HEK293 (cell line): ENCODE results near the gene MX1.

ENCODE experiments used
- CTCF ChIA-PET: fragments of 350-600 bp; formaldehyde crosslinking; extraction: SDS; loops from one replicate; lab custom pipeline; 2021; ENCODE audit warnings: antibody characterized with exemption; lab: Yijun Ruan, JAX
- POLR2A ChIA-PET: fragments of 300-600 bp; formaldehyde crosslinking; extraction: SDS; loops from one replicate; lab custom pipeline; 2020; ENCODE audit warnings: antibody characterized with exemption, inconsistent platforms; lab: Yijun Ruan, JAX
- H3K27ac ChIP-seq: fragments of 200-500 bp; sonication (Bioruptor generic); 2 replicates; pipeline ENCODE4 v1.5.1; 2014; ENCODE audit warnings: low read depth, low read length, control low read depth, inconsistent platforms; ENCODE audit errors: extremely low read depth
- H3K36me3 ChIP-seq, 2 experiments: fragments of 200-500 bp in 1 of 2; sonication (Bioruptor generic) in 1 of 2; 1 replicate in 1 of 2; 2 replicates in 1 of 2; pipeline ENCODE4 v1.5.1; 2014 to 2017; ENCODE audit warnings: inconsistent platforms in 2 of 2, low read length in 2 of 2; ENCODE audit not compliant: control insufficient read depth in 2 of 2, insufficient read depth in 1 of 2
- H3K4me1 ChIP-seq: fragments of 200-500 bp; sonication (Bioruptor generic); 2 replicates; pipeline ENCODE4 v1.5.1; 2014; ENCODE audit warnings: mild to moderate bottlenecking, low read length, inconsistent platforms; ENCODE audit not compliant: control insufficient read depth, insufficient read depth
- H3K4me3 ChIP-seq: 2 replicates; pipeline ENCODE4 v1.5.1; 2011; ENCODE audit warnings: low read depth, mild to moderate bottlenecking, control low read depth, low read length, moderate library complexity
- H3K9me3 ChIP-seq: fragments of 200-500 bp; sonication (Bioruptor generic); 2 replicates; pipeline ENCODE4 v1.5.1; 2014; ENCODE audit warnings: low read depth, low read length, inconsistent platforms; ENCODE audit not compliant: control insufficient read depth, insufficient read depth
- HOXA7 ChIP-seq: sonication (generic); formaldehyde crosslinking; IDR thresholded peaks from 2 replicates; pipeline ENCODE4 v1.8.1; 2022; ENCODE audit warnings: missing genetic modification reagents, borderline replicate concordance
- TRIM28 ChIP-seq: IDR thresholded peaks from 2 replicates; pipeline ENCODE4 v1.6.1; 2011; ENCODE audit warnings: low read length, control low read depth, borderline replicate concordance
- ZNF2 ChIP-seq: fragments of 450-650 bp; formaldehyde crosslinking; IDR thresholded peaks from 2 replicates; pipeline ENCODE4 v1.5.1; 2016; ENCODE audit warnings: missing biosample characterization, missing genetic modification characterization
- ZNF248 ChIP-seq: fragments of 450-650 bp; formaldehyde crosslinking; IDR thresholded peaks from 2 replicates; pipeline ENCODE4 v1.5.1; 2017; ENCODE audit warnings: missing biosample characterization, missing genetic modification characterization
- ZNF311 ChIP-seq: fragments of 450-650 bp; formaldehyde crosslinking; IDR thresholded peaks from 2 replicates; pipeline ENCODE4 v1.5.1; 2017; ENCODE audit warnings: missing biosample characterization, missing genetic modification characterization, borderline replicate concordance
- ZNF350 ChIP-seq: fragments of 450-650 bp; formaldehyde crosslinking; IDR thresholded peaks from 2 replicates; pipeline ENCODE4 v1.5.0; 2017; ENCODE audit warnings: missing biosample characterization, mild to moderate bottlenecking, missing genetic modification characterization
- ZNF433 ChIP-seq: fragments of 450-650 bp; formaldehyde crosslinking; IDR thresholded peaks from 2 replicates; pipeline ENCODE4 v1.5.1; 2016; ENCODE audit warnings: missing biosample characterization, missing genetic modification characterization, low read depth
- ZNF600 ChIP-seq: fragments of 450-650 bp; formaldehyde crosslinking; IDR thresholded peaks from 2 replicates; pipeline ENCODE4 v1.5.1; 2016; ENCODE audit warnings: missing biosample characterization, missing genetic modification characterization
- ZNF76 ChIP-seq: fragments of 450-650 bp; formaldehyde crosslinking; IDR thresholded peaks from 2 replicates; pipeline ENCODE4; 2016; ENCODE audit warnings: low read depth, missing biosample characterization, missing genetic modification characterization, borderline replicate concordance
- ZNF768 ChIP-seq: fragments of 450-650 bp; formaldehyde crosslinking; IDR thresholded peaks from 2 replicates; pipeline ENCODE4 v1.5.1; 2018; ENCODE audit warnings: missing biosample characterization, mild to moderate bottlenecking, missing genetic modification characterization
- TF ChIP-seq, protein P1 (sequence below): fragments of 450-650 bp; formaldehyde crosslinking; conservative IDR thresholded peaks from 2 replicates; pipeline ENCODE4 v1.5.1; 2016; ENCODE audit warnings: low read depth, missing biosample characterization, missing genetic modification characterization
- TF ChIP-seq, protein P2 (sequence below): fragments of 450-650 bp; formaldehyde crosslinking; IDR thresholded peaks from 2 replicates; pipeline ENCODE4 v1.5.1; 2016; ENCODE audit warnings: missing biosample characterization, missing genetic modification characterization
- TF ChIP-seq, protein P3 (sequence below): fragments of 450-650 bp; formaldehyde crosslinking; IDR thresholded peaks from 2 replicates; pipeline ENCODE4 v1.5.1; 2016; ENCODE audit warnings: missing biosample characterization, missing genetic modification characterization
- TF ChIP-seq, protein P4 (sequence below): fragments of 450-650 bp; formaldehyde crosslinking; IDR thresholded peaks from 2 replicates; pipeline ENCODE4 v1.5.1; 2016; ENCODE audit warnings: missing biosample characterization, missing genetic modification characterization
- TF ChIP-seq, protein P5 (sequence below): fragments of 450-650 bp; formaldehyde crosslinking; IDR thresholded peaks from 2 replicates; pipeline ENCODE4 v1.5.1; 2016; ENCODE audit warnings: missing biosample characterization, missing genetic modification characterization, low read depth
- TF ChIP-seq, protein P6 (sequence below): fragments of 450-650 bp; formaldehyde crosslinking; IDR thresholded peaks from 2 replicates; pipeline ENCODE4 v1.5.1; 2016; ENCODE audit warnings: missing biosample characterization, missing genetic modification characterization

MX1 gene

DNA sequence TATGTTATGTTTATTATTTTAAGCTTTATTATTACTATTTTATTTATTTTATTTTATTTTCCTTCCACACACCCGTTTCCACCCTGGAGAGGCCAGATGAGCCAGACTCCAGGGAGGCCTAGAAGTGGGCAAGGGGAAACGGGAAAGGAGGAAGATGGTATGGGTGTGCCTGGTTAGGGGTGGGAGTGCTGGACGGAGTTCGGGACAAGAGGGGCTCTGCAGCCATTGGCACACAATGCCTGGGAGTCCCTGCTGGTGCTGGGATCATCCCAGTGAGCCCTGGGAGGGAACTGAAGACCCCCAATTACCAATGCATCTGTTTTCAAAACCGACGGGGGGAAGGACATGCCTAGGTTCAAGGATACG, 468 bp upstream of the MX1 start:
- CTCF ChIA-PET: no interaction called here
- no peaks in the 10 kb centered on the region for H3K36me3 ChIP-seq
- POLR2A ChIA-PET: no interaction called here
- no peak overlapping the region for H3K27ac ChIP-seq
- 0 out of 2 replicates have a peak, but pooled peaks cover 2% of the 10 kb centered on the region for H3K4me1 ChIP-seq
- H3K4me3 ChIP-seq: no peak overlapping the region
- TF ChIP-seq ZNF311 (tag by site-specific recombination): no peak
- TF ChIP-seq, protein P1, sequence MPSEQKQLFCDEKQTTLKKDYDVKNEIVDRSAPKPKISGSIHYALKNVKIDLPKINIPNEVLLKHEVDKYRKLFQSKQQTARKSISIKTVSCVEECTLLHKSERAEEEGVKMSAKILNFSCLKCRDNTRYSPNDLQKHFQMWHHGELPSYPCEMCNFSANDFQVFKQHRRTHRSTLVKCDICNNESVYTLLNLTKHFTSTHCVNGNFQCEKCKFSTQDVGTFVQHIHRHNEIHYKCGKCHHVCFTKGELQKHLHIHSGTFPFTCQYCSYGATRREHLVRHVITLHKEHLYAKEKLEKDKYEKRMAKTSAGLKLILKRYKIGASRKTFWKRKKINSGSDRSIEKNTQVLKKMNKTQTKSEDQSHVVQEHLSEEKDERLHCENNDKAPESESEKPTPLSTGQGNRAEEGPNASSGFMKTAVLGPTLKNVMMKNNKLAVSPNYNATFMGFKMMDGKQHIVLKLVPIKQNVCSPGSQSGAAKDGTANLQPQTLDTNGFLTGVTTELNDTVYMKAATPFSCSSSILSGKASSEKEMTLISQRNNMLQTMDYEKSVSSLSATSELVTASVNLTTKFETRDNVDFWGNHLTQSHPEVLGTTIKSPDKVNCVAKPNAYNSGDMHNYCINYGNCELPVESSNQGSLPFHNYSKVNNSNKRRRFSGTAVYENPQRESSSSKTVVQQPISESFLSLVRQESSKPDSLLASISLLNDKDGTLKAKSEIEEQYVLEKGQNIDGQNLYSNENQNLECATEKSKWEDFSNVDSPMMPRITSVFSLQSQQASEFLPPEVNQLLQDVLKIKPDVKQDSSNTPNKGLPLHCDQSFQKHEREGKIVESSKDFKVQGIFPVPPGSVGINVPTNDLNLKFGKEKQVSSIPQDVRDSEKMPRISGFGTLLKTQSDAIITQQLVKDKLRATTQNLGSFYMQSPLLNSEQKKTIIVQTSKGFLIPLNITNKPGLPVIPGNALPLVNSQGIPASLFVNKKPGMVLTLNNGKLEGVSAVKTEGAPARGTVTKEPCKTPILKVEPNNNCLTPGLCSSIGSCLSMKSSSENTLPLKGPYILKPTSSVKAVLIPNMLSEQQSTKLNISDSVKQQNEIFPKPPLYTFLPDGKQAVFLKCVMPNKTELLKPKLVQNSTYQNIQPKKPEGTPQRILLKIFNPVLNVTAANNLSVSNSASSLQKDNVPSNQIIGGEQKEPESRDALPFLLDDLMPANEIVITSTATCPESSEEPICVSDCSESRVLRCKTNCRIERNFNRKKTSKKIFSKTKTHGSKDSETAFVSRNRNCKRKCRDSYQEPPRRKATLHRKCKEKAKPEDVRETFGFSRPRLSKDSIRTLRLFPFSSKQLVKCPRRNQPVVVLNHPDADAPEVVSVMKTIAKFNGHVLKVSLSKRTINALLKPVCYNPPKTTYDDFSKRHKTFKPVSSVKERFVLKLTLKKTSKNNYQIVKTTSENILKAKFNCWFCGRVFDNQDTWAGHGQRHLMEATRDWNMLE (tag by site-specific recombination): no peak
- no peak for TF ChIP-seq HOXA7 (CRISPR knock-in tag)
- TF ChIP-seq, protein P2, sequence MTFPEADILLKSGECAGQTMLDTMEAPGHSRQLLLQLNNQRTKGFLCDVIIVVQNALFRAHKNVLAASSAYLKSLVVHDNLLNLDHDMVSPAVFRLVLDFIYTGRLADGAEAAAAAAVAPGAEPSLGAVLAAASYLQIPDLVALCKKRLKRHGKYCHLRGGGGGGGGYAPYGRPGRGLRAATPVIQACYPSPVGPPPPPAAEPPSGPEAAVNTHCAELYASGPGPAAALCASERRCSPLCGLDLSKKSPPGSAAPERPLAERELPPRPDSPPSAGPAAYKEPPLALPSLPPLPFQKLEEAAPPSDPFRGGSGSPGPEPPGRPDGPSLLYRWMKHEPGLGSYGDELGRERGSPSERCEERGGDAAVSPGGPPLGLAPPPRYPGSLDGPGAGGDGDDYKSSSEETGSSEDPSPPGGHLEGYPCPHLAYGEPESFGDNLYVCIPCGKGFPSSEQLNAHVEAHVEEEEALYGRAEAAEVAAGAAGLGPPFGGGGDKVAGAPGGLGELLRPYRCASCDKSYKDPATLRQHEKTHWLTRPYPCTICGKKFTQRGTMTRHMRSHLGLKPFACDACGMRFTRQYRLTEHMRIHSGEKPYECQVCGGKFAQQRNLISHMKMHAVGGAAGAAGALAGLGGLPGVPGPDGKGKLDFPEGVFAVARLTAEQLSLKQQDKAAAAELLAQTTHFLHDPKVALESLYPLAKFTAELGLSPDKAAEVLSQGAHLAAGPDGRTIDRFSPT (tag by site-specific recombination): no peak
- TF ChIP-seq, protein P3, sequence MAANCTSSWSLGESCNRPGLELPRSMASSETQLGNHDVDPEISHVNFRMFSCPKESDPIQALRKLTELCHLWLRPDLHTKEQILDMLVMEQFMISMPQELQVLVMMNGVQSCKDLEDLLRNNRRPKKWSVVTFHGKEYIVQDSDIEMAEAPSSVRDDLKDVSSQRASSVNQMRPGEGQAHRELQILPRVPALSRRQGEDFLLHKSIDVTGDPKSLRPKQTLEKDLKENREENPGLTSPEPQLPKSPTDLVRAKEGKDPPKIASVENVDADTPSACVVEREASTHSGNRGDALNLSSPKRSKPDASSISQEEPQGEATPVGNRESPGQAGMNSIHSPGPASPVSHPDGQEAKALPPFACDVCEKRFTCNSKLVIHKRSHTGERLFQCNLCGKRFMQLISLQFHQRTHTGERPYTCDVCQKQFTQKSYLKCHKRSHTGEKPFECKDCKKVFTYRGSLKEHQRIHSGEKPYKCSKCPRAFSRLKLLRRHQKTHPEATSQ (tag by site-specific recombination): no peak
- TF ChIP-seq, protein P4, sequence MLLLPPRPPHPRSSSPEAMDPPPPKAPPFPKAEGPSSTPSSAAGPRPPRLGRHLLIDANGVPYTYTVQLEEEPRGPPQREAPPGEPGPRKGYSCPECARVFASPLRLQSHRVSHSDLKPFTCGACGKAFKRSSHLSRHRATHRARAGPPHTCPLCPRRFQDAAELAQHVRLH (tag by site-specific recombination): no peak
- TF ChIP-seq ZNF248: no peak
- TF ChIP-seq, protein P5, sequence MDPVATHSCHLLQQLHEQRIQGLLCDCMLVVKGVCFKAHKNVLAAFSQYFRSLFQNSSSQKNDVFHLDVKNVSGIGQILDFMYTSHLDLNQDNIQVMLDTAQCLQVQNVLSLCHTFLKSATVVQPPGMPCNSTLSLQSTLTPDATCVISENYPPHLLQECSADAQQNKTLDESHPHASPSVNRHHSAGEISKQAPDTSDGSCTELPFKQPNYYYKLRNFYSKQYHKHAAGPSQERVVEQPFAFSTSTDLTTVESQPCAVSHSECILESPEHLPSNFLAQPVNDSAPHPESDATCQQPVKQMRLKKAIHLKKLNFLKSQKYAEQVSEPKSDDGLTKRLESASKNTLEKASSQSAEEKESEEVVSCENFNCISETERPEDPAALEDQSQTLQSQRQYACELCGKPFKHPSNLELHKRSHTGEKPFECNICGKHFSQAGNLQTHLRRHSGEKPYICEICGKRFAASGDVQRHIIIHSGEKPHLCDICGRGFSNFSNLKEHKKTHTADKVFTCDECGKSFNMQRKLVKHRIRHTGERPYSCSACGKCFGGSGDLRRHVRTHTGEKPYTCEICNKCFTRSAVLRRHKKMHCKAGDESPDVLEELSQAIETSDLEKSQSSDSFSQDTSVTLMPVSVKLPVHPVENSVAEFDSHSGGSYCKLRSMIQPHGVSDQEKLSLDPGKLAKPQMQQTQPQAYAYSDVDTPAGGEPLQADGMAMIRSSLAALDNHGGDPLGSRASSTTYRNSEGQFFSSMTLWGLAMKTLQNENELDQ: no peak
- TF ChIP-seq ZNF350 (tag by site-specific recombination): no peak
- no peak for TF ChIP-seq TRIM28
- TF ChIP-seq, protein P6, sequence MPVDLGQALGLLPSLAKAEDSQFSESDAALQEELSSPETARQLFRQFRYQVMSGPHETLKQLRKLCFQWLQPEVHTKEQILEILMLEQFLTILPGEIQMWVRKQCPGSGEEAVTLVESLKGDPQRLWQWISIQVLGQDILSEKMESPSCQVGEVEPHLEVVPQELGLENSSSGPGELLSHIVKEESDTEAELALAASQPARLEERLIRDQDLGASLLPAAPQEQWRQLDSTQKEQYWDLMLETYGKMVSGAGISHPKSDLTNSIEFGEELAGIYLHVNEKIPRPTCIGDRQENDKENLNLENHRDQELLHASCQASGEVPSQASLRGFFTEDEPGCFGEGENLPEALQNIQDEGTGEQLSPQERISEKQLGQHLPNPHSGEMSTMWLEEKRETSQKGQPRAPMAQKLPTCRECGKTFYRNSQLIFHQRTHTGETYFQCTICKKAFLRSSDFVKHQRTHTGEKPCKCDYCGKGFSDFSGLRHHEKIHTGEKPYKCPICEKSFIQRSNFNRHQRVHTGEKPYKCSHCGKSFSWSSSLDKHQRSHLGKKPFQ: no peak
- no peak for TF ChIP-seq ZNF768 (tag by site-specific recombination)
- TF ChIP-seq ZNF2 (tag by site-specific recombination): no peak
- no peak for TF ChIP-seq ZNF600 (tag by site-specific recombination)
- TF ChIP-seq ZNF433 (tag by site-specific recombination): no peak
- TF ChIP-seq ZNF76 (tag by site-specific recombination): no peak
- H3K9me3 ChIP-seq: no peaks in the 10 kb centered on the region
